Bone marrow (tissue), 2 donors: ENCODE results near the gene ZNF398.
A peak's percentile ranks its signal among the peaks of the same experiment; 100 is the strongest.
"Not testable (repeated sequence)": the region's sequence is repeated elsewhere in the genome, so short reads cannot be mapped to it uniquely, and the experiment has no call there.

Experiments
- DNase-seq, 2 donors: peaks; one replicate each; lab custom pipeline; 2025; lab: John Stamatoyannopoulos, UW

Gene ZNF398

GRCh38 chr7:149147072-149147751, at the start of gene ZNF398:
Gene ZNF398 (plus strand): TSS chr7:149147453. CDS start chr7:149147743, 290 bp downstream.
- DNase-seq = peak; percentile 70 to 90

GRCh38 chr7:149099058-149099457, 48.2 kb upstream of the ZNF398 start:
- DNase-seq = no peak

- DNase-seq = no peak
Observed at GRCh38 chr7:149100821-149101220, 46.4 kb upstream of the ZNF398 start.

DNA sequence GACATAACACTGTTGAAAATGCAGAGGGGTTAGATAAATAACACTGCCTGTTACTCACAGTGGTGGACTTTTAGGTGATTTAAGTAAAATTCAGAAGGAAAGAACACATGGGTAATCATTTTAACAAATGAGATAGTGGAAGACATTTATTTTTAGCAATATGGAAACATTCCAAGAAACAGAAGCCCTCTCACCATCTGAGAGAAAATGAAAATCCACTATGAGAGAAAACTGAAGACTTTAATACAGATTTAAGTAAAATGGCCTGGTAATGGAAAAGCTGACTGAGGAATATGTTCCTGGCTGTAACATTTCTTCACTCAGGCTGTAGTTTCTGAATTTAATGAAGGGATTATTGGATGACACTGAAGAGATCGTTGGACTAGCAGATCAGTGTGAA, 44.6 kb upstream of the ZNF398 start:
- DNase-seq = no peak

- DNase-seq = no peak
Observed at GRCh38 chr7:149103424-149103823, 43.8 kb upstream of the ZNF398 start.

- DNase-seq = no peak
Observed at GRCh38 chr7:149104214-149104613, 43.0 kb upstream of the ZNF398 start.

DNA sequence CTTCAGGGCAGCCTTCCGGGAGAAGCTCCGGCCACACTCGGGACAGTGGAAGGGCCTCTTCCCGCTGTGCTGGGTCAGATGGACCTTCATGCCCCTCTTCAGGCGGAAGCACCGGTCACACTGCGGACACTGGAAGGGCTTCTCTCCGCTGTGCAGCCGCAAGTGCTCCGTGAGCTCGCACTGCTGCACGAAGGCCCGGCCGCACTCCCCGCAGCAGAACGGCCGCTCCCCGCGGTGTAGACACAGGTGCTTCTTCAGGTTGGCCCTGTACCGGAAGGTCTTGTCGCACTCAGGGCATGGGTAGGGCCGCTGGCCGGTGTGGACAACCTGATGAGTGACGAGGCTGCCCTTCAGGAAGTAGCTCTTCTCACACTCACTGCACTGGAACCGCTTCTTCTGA, 42.5 kb upstream of the ZNF398 start:
- no peak for DNase-seq

GRCh38 chr7:149109969-149110368, 37.3 kb upstream of the ZNF398 start:
- no peak for DNase-seq

- peak in 1 of 2 donors; percentile 2 for DNase-seq
Observed at GRCh38 chr7:149125189-149125862, 21.9 kb upstream of the ZNF398 start.

DNA sequence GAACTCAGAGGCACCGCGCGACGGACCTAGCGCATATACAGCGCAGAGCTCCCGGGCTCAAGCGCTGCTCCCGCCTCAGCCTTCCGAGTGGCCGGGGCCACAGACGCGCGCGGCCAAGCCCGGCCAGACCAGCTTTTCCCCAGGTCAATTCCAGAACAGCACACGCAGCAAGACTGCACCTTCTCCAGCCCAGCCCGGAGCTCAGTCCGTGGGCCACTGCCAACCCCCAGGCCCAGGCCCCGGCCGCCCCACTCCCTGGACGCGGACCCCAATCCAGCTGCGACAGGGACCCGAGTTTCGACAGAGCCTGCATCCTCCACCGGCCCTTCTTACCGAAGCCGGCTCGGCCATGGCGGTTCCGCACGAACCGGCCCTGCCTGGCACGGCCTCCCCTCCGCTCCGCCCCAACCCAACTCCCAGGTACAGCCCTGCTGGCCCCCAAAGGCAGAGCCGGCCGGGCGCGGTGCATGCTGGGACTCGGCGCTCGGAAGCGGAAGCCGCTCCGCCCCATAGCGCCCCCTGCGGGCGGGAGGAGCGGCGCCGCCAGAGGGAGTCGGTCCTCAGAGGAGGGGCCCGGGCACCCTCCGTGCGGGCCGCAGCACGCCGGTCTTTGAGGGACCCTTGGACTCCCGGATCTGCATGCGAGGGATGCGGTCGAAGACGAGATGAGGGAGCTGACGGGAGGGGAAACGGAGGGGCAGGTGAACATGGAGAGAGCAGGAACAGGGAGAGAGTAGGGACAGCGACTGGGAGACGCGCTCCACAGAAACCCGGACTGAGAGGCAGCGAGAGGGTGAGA, 21.2 kb upstream of the ZNF398 start, which contains the start of gene ZNF425:
Gene ZNF425, minus strand, starts transcription at position 462 of the 799 bp plus-strand sequence. Its CDS starts 111 bp downstream, at position 351.
- DNase-seq = peak; percentile 83 to 86

- DNase-seq = peak; percentile 5 to 86
Observed at GRCh38 chr7:149126662-149127266, 20.5 kb upstream of the ZNF398 start.

DNA sequence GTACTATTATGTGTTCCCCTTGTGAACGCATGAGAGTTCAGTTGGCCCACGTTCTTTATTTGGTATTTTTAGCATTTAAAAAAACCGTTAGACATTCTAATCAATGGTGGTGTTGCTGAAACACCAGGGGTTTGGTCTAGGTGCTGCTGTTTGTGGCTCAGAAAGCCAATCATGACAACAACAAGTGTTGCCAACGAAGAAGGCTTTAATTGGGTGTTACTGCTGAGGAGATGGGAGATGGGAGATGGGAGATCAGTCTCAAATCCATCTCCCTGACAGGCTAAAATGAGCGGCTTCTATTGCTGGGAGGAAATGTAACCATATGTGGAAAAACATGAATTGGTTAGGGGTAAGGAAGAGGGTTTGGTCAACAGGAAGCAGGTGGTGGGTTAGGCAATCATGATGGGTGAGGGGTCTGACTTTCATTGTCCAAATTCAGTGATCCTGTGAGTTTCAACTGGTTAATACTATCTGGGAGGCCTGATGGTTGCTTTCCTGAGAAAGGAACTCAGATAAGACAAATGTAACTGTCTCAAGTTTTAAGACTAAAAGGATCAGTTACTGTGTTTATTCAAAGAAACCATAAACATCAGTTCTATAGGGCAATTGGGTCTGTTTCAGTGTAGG, 16.6 kb upstream of the ZNF398 start:
- DNase-seq = no peak

DNA sequence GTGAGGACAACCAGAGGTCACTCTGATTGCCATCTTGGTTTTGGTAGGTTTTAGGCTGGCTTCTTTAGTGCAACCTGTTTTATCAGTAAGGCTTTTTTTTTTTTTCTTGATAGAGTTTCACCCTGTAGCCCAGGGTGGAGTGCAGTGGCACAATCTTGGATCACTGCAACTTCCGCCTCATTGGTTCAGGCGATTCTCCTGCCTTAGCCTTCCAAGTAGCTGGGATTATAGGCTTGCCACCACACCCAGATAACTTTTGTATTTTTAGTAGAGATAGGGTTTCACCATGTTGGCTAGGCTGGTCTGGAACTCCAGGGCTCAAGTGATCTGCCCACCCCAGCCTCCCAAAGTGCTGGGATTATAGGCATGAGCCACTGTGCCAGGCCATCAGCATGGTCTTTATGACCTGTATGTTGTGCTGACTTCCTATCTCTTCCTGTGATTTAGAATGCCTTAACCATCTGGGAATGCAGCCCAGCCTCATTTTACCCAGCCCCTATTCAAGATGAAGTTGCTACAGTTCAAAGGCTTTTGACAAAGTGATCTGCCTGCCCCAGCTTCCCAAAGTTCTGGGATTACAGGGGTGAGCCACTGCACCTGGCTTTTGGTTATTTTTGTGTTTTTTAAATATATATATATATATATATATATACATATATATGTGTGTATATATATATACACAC, 14.1 kb upstream of the ZNF398 start:
- DNase-seq = no peak

DNA sequence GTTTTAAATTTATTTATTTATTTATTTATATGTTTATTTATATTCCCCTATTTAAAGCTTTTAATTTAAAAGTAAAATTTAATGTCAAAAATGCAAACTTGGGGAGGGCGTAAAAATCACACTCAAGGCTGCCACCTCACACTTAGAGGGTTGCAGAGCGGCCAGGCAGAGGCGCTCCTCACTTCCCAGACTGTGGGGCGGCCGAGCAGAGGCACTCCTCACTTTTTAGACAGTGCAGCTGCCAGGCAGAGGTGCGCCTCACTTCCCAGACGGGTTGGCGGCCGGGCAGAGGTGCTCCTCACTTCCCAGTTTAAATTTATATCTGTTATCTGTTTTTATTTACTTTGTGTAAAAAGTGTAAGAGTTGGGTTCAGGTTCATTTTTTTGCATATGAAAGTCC, 11.1 kb upstream of the ZNF398 start:
- DNase-seq = no peak

DNA sequence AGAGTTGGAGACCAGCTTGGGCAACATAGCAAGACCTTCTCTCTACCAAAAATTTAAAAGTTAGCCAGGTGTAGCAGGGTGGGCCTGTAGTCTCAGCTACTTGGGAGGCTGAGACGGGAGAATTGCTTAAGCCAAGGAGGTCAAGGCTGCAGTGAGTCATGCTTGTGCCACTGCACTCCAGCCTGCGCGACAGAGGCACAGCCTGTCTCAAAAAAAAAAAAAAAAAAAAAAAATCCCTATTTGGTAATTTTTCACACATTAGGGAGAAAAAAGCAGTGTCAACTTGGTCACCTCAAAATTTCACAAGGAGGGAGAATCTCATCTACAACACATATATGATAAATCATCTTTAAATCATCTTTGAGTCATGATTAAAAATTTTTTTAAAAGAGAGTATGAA, 6.4 kb upstream of the ZNF398 start:
- DNase-seq = no peak

DNA sequence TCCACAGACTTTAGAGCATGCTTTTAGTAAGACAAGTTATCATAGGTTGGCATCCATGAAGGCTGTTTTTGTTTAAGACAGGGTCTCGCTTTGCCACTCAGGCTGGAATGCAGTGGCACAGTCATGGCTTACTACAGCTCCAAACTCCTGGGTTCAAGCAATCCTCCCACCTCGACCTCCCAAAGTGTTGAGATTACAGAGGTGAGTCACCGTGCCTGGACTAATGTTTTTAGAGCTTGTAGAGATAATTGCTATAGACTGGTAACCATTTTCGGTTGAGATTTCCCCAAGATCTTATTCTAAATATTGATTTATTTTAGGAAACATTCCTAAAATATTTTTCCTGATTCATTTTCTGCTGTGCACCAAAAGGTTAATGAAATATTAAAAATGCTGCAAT, 5.4 kb upstream of the ZNF398 start:
- no peak for DNase-seq

DNA sequence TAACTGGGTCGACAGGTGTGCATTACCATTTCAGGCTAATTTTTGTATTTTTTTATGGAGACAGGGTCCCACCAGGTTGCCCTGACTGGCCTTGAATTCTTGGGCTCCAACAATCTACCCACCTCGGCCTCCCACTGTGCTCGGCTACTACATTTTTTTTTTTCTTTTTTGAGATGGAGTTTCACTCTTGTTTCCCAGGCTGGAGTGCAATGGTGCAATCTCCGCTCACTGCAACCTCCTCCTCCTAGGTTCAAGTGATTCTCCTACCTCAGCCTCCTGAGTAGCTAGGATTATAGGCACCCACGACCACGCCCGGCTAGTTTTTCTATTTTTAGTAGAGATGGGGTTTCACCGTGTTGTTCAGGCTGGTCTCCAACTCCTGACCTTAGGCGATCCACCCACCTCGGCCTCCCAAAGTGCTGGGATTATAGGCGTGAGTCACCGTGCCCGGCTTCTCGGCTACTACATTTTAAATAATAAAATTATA, 2.8 kb upstream of the ZNF398 start:
- DNase-seq = not testable (repeated sequence)

GRCh38 chr7:149145031-149145845, 2.0 kb upstream of the ZNF398 start:
- no peak for DNase-seq

- DNase-seq = peak; percentile 18 to 74
Observed at GRCh38 chr7:149147752-149148653, 750 bp downstream of the ZNF398 start.
